NCI-H524 (cell line): ENCODE measurements around the gene FAM131A.

Experiments used
- DNase-seq, 2 experiments: peaks; one replicate each; lab custom pipeline; 2025; lab: John Stamatoyannopoulos, UW

FAM131A gene

DNA sequence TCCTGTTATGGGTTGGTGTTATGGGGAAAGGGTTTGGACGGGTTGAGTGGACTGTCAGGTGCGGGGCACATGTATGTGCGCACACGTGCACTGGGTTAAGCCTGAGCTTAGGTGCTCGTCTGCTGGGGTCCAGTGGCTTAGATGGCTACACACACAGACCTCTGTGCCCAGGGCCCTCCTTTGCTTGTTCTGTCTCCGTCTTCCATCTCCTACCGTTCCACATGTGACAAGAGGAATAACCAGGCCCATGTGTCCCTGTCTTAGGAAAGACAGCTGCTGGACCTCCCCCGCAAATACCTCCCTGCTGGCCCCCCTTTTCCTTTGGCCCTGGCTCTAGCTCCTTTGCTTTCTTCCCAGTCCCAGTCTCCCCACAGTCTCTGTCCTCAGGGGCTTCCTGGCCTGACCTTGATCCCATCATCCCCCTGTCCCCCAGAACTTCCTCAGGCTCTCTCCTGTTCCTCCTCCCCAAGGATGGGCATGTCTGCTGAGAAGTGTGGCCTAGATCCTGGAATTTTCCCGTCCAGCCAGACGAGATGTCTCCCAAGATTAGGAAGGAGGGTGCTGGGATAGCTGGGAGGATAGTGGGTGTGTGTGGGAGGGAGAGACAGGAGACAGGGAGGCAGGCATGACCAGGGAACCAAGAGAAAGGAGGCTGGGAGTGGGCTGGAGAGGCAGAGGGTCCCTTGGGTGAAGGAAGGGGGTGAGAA lies 41.4 kb downstream of the FAM131A start:
- no peak for DNase-seq

DNA sequence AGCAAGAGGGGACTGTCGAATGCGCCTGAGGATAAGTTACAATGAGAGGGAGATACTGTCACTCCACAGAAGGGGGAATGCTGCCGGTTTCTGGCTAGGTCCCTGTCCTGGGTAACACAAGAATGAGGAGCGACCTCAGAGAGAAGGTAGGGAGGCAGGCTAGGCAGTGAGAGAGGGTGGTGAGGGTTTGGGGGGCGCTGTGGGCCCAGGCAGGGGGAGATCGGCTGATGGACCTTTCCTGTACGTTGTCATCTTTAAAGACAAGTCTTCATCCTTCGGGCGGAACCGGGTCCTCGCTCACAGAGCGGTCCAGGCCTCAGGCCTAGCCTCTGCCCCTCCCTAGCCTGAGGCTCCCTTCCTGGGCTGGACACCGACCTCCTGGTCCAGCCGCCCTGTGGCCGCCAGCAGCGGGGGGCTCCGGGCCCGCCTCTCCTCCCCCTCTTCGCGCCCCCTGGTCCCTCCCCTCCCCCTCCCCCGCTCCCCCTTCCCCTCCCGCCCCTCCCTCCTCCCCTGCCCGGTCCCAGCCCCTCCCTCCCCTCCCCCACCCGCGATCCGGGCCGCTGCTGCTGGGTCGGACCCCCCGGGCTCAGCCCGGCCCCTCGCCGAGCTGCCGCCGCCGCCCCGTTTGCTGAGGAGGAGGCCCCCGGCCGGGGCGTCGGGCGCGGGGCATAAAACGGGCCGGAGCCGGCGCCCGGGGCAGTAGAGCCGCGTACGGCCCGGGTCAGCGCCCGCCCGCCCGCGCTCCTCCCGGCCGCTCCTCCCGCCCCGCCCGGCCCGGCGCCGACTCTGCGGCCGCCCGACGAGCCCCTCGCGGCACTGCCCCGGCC lies 42.2 kb downstream of the FAM131A start, which contains the start of gene CHRD:
Gene CHRD (plus strand): TSS at position 697 of the 827 bp plus-strand sequence. CDS start 265 bp downstream, outside the sequence.
- no peak for DNase-seq

- peak in 1 of 2 experiments; percentile 49 for DNase-seq
Measured at GRCh38 chr3:184380185-184380626, 42.8 kb downstream of the FAM131A start.

- no peak for DNase-seq
Measured at GRCh38 chr3:184380627-184381260, 43.3 kb downstream of the FAM131A start.

- no peak for DNase-seq
Measured at GRCh38 chr3:184381261-184382224, 44.1 kb downstream of the FAM131A start.

DNA sequence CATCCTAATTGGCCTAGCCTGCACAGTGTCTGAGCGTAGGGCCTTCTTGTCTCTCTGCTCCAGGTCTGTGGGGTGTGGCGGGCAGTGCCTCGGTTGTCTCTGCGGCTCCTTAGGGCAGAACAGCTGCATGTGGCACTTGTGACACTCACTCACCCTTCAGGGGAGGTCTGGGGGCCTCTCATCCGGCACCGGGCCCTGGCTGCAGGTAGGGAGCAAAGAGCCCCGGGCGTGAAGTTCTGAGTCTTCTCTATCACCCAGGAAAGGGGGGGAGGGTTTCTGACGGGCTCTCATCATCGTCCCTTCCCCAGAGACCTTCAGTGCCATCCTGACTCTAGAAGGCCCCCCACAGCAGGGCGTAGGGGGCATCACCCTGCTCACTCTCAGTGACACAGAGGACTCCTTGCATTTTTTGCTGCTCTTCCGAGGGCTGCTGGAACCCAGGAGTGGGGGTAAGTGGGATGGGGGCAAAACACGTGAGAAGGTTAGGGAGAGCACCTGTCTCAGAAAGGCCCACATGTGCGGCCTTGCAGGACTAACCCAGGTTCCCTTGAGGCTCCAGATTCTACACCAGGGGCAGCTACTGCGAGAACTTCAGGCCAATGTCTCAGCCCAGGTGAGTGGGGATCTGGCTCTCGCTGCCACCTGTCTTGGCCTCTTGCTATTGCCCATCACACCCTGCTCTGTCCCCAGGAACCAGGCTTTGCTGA lies 45.1 kb downstream of the FAM131A start:
- no peak for DNase-seq

- DNase-seq = no peak
Measured at GRCh38 chr3:184383033-184383740, 45.8 kb downstream of the FAM131A start.

DNA sequence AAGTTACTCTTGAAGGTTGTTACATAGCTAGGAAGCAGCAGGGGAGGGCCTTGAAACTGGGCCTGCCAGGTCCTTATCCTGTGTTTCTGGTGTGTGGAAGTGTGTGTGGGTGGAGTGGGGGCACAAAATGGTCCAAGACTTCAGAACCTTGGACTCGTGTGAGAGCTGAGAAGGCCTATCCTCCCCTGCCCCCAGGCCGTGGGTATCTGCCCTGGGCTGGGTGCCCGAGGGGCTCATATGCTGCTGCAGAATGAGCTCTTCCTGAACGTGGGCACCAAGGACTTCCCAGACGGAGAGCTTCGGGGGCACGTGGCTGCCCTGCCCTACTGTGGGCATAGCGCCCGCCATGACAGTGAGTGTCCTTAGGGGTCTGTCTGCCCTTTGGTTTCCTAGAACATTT lies 46.9 kb downstream of the FAM131A start:
- DNase-seq = no peak

- no peak for DNase-seq
Measured at GRCh38 chr3:184384856-184385422, 47.5 kb downstream of the FAM131A start.

DNA sequence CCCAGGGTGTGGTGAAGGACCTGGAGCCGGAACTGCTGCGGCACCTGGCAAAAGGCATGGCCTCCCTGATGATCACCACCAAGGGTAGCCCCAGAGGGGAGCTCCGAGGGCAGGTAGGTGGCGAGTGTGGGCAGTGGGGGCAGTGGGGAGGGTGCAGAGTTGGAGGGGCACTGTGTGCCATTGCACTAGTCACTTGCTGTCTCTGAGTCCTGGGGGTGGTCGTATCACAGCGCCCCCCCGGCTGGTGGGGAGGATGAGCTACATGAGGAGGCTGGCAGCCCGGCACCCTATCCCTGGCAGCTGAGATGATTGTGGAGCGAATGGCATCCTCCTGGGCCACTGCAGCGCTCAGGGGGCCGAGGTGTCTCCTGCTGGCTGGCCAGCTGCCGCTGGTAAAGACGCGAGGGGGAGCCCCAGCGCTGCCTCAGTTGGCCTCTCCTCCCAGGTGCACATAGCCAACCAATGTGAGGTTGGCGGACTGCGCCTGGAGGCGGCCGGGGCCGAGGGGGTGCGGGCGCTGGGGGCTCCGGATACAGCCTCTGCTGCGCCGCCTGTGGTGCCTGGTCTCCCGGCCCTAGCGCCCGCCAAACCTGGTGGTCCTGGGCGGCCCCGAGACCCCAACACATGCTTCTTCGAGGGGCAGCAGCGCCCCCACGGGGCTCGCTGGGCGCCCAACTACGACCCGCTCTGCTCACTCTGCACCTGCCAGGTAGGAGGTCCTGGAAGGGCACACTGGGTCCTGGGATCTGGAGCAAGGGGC lies 48.8 kb downstream of the FAM131A start:
- DNase-seq = no peak

DNA sequence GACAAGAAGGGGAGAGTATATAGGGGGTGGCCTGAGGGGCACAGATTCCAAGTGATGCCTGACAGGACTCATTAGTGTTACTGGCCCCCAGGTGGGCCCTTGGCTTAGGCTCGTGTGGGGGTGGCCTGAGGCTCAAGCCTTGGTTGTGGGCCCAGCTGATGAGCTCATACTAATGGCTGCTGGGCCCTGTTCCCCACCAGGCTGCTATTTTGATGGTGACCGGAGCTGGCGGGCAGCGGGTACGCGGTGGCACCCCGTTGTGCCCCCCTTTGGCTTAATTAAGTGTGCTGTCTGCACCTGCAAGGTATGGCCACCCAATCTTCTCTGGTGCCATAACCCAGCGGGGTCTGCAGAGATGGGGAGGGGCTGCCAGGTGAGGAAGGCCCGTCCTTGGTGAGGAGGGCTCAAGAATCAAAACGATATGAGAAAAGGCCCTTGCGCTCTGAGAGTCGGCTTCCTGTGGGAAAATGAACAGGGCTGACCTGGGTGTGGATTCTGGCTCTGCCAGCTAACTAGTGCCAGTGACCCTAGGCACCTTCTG lies 49.8 kb downstream of the FAM131A start:
- DNase-seq = no peak

DNA sequence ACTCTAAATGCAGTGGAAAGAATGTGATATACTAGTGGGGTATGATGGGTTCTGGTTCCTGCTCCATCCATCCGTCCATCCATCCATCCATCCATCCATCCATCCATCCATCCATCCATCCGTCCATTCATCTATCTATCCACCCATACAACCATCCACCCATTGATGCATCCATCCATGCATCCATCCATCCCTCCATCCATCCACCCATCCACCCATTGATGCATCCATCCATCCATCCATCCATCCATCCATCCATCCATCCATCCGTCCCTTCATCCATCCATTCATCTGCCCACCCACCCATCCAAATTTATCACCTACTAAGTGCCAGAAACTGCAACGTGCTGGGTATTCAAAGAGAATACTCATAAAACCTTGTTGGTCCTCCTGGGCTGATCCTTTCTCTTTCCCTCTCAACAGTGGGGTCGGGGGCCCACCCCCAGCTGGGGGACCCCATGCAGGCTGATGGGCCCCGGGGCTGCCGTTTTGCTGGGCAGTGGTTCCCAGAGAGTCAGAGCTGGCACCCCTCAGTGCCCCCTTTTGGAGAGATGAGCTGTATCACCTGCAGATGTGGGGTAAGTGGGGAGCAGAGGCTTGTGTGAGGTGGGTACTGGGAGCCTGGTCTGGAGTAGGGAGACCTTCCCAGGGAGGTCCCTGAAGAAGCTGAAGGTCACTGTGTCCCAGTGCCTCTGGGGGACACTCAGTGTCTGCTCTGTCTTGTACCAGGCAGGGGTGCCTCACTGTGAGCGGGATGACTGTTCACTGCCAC lies 51.0 kb downstream of the FAM131A start:
- DNase-seq = no peak

GRCh38 chr3:184388936-184389230 lies 51.5 kb downstream of the FAM131A start:
- DNase-seq = no peak

DNA sequence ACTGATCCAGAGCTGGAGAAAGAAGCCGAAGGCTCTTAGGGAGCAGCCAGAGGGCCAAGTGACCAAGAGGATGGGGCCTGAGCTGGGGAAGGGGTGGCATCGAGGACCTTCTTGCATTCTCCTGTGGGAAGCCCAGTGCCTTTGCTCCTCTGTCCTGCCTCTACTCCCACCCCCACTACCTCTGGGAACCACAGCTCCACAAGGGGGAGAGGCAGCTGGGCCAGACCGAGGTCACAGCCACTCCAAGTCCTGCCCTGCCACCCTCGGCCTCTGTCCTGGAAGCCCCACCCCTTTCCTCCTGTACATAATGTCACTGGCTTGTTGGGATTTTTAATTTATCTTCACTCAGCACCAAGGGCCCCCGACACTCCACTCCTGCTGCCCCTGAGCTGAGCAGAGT lies 52.0 kb downstream of the FAM131A start:
- DNase-seq = no peak

- no peak for DNase-seq
Measured at GRCh38 chr3:184389935-184390528, 52.6 kb downstream of the FAM131A start.

DNA sequence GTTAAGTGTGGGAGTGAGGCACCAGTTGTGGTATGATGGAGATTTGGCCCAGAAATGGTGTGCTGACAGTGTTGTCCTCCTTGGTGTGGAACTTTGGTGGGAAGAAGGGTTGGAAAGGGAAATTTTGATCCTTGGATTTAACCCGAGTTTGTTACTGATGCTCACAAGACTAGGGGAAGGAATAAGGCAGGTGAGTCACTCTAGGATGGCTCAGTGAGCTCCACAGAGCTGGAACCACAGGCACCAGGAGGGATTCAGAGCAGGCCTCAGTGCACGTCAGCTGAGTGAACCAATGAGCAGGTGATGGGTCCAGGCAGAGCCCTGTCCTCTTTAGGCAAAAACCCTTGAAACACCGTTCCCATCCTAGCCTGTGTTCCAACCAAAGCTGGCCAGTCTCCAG lies 53.9 kb downstream of the FAM131A start:
- no peak for DNase-seq

DNA sequence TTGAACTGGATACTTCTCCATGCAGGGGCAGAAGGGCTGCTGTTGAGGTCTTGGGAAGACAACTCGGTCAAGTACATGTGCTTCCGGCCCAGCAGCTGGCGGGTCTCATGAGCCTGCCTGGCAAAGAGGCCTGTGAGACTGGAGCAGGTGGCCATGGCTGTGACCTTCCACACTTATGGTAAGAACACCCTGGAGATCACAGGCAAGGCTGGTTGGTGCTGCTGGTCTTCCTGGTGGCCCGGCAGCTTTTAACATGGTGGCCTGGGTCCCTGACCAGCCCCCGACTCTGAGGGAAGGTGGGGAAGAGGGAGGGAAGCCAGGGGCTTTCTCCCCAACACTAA lies 57.9 kb downstream of the FAM131A start:
- DNase-seq = peak; percentile 47 to 80
